K562 (cell line): ENCODE measurements around the gene TRAPPC12. TPM values are rescaled to one million over a fixed set of nuclear protein-coding genes. Genes with fewer than 3 reads are reported as not detected.

Source experiments
- ATAC-seq: fragments of 200-7000 bp; cut with Tn5 transposase; 3 replicates; pipeline ENCODE4 v1.9.1; 2020; ENCODE audit warnings: moderate library complexity
- BruUV-seq: library from RNA; stranded (reverse); fragments of 400-500 nt; replicated peaks from 2 replicates; lab custom pipeline; 2021; lab: Mats Ljungman, UMichigan
- CTCF ChIA-PET: fragments of 300-600 bp; formaldehyde crosslinking; extraction: SDS; loops from one replicate; lab custom pipeline; 2021; ENCODE audit warnings: low intra/inter-chr PET ratio; lab: Yijun Ruan, JAX
- POLR2A ChIA-PET: fragments of 300-600, 350-650 bp; sonication (Branson Sonifier 250); formaldehyde crosslinking; extraction: SDS; loops from one replicate; lab custom pipeline; 2021; ENCODE audit warnings: antibody characterized with exemption, inconsistent platforms; lab: Yijun Ruan, JAX
- DNase-seq, 4 experiments: peaks; one replicate each; pipeline versions ENCODE4 v3.0.0 to v3.0.0-alpha.2; 2011 to 2018; ENCODE audit warnings: low spot score in 3 of 4, mixed read lengths in 3 of 4; ENCODE audit errors: extremely low read depth in 1 of 4
- FAIRE-seq: peaks from 2 replicates; lab custom pipeline; 2011; peaks lifted over from hg19 to GRCh38; lab: Jason Lieb, UNC
- H2AFZ ChIP-seq: 2 replicates; pipeline ENCODE4 v1.6.0; 2011; ENCODE audit warnings: low read depth, low read length, control low read depth, inconsistent platforms
- H3K27ac ChIP-seq: fragments of 200-600 bp; 3 replicates; pipeline ENCODE4 v1.8.0; 2011; ENCODE audit warnings: low read depth, mild to moderate bottlenecking, control low read depth, inconsistent platforms, low read length, moderate library complexity, mixed read lengths; ENCODE audit errors: extremely low read depth
- H3K27me3 ChIP-seq, 2 experiments: fragments of 300-600 bp in 1 of 2; 2 replicates in 1 of 2; 3 replicates in 1 of 2; pipeline versions ENCODE4 v1.6.0 to v1.8.0; 2011; ENCODE audit warnings: inconsistent platforms in 2 of 2, low read length in 2 of 2, mild to moderate bottlenecking in 1 of 2, mixed read lengths in 1 of 2, moderate library complexity in 1 of 2; ENCODE audit not compliant: control insufficient read depth in 2 of 2, insufficient read depth in 2 of 2
- H3K36me3 ChIP-seq: fragments of 300-600 bp; 3 replicates; pipeline ENCODE4 v1.8.0; 2011; ENCODE audit warnings: mild to moderate bottlenecking, low read length, inconsistent platforms; ENCODE audit not compliant: control insufficient read depth, insufficient read depth
- H3K4me1 ChIP-seq, 2 experiments: fragments of 200-600 bp in 1 of 2; replicated peaks in 1 of 2; 2 replicates in 1 of 2; 3 replicates in 1 of 2; pipeline versions ENCODE4 v1.5.1 to v1.8.0; 2011; ENCODE audit warnings: inconsistent platforms in 2 of 2, low read length in 2 of 2, mild to moderate bottlenecking in 1 of 2, mixed read lengths in 1 of 2, moderate library complexity in 1 of 2; ENCODE audit not compliant: control insufficient read depth in 2 of 2, insufficient read depth in 2 of 2
- H3K4me2 ChIP-seq: 2 replicates; pipeline ENCODE4 v1.6.1; 2011; ENCODE audit warnings: low read length, control low read depth, inconsistent platforms, mixed read lengths; ENCODE audit not compliant: insufficient read depth
- H3K4me3 ChIP-seq: fragments of 200-600 bp; sonication (generic), shearing (Covaris generic); 2 replicates; pipeline ENCODE4 v1.5.1; 2016; ENCODE audit warnings: control low read depth, inconsistent platforms
- H3K79me2 ChIP-seq: fragments of 200-600 bp; 3 replicates; pipeline ENCODE4 v1.8.0; 2011; ENCODE audit warnings: low read length, inconsistent platforms; ENCODE audit not compliant: control insufficient read depth, insufficient read depth
- H3K9ac ChIP-seq, 2 experiments: 2 replicates each; pipeline versions ENCODE4 v1.6.0 to v1.6.1; 2011; ENCODE audit warnings: low read depth in 2 of 2, low read length in 2 of 2, control low read depth in 1 of 2, inconsistent platforms in 1 of 2, mild to moderate bottlenecking in 1 of 2, mixed read lengths in 1 of 2; ENCODE audit not compliant: insufficient read depth in 1 of 2
- H3K9me1 ChIP-seq: one replicate; pipeline ENCODE4 v1.6.0; 2011; ENCODE audit warnings: inconsistent platforms, mild to moderate bottlenecking, low read length, moderate library complexity; ENCODE audit not compliant: control insufficient read depth, insufficient read depth
- H3K9me3 ChIP-seq: replicated peaks from 2 replicates; pipeline ENCODE4 v1.5.1; 2011; ENCODE audit warnings: low read depth, low read length, inconsistent platforms; ENCODE audit not compliant: control insufficient read depth, insufficient read depth
- H4K20me1 ChIP-seq: replicated peaks from 2 replicates; pipeline ENCODE4 v1.6.1; 2011; ENCODE audit warnings: low read length, inconsistent platforms, mixed read lengths; ENCODE audit not compliant: control insufficient read depth, insufficient read depth
- ATF7 ChIP-seq: fragments of 450-650 bp; IDR thresholded peaks from 2 replicates; pipeline ENCODE4 v1.7.1; 2014; ENCODE audit warnings: mild to moderate bottlenecking, moderate library complexity
- CCAR2 ChIP-seq: fragments of 200-400 bp; formaldehyde crosslinking; IDR thresholded peaks from 2 replicates; pipeline ENCODE4 v1.6.1; 2017; ENCODE audit warnings: mild to moderate bottlenecking, low read depth, low read length
- DNMT1 ChIP-seq: fragments of 450-650 bp; IDR thresholded peaks from 2 replicates; pipeline ENCODE4 v1.6.1; 2016; ENCODE audit warnings: antibody characterized with exemption, mild to moderate bottlenecking
- FOXA1 ChIP-seq: fragments of 450-650 bp; IDR thresholded peaks from 2 replicates; pipeline ENCODE4 v1.6.1; 2016; ENCODE audit warnings: mild to moderate bottlenecking, borderline replicate concordance
- FOXJ2 ChIP-seq: fragments of 200-800 bp; sonication (Bioruptor generic); IDR thresholded peaks from 2 replicates; pipeline ENCODE4 v1.6.1; 2016; ENCODE audit warnings: missing genetic modification characterization, missing compliant biosample characterization
- MTA2 ChIP-seq: fragments of 450-650 bp; IDR thresholded peaks from 2 replicates; pipeline ENCODE4 v1.6.1; 2016; ENCODE audit warnings: low read depth
- RFX1 ChIP-seq: fragments of 450-650 bp; IDR thresholded peaks from 2 replicates; pipeline ENCODE4 v1.6.1; 2016; ENCODE audit warnings: mild to moderate bottlenecking, moderate library complexity
- SMARCC2 ChIP-seq: fragments of 450-650 bp; IDR thresholded peaks from 2 replicates; pipeline ENCODE4 v1.6.1; 2017; ENCODE audit warnings: antibody characterized with exemption, moderate library complexity, mild to moderate bottlenecking, low read depth
- SP1 ChIP-seq: sonication (generic); formaldehyde crosslinking; IDR thresholded peaks from 2 replicates; pipeline ENCODE4 v1.8.1; 2022; ENCODE audit warnings: mild to moderate bottlenecking, missing genetic modification reagents
- SRSF3 ChIP-seq: fragments of 200-400 bp; formaldehyde crosslinking; IDR thresholded peaks from 2 replicates; pipeline ENCODE4 v1.6.1; 2016; ENCODE audit warnings: mild to moderate bottlenecking, low read length, moderate library complexity; ENCODE audit not compliant: insufficient read depth
- TAF15 ChIP-seq: fragments of 200-400 bp; formaldehyde crosslinking; IDR thresholded peaks from 2 replicates; pipeline ENCODE4 v1.6.1; 2017; ENCODE audit warnings: mild to moderate bottlenecking, low read depth, low read length, moderate library complexity
- ZEB2 ChIP-seq: fragments of 450-650 bp; IDR thresholded peaks from 2 replicates; pipeline ENCODE4 v1.6.1; 2016
- ZNF143 ChIP-seq: sonication (generic); formaldehyde crosslinking; IDR thresholded peaks from 2 replicates; pipeline ENCODE4 v1.9.0; 2022; ENCODE audit warnings: mild to moderate bottlenecking, missing genetic modification reagents
- ZNF76 ChIP-seq: fragments of 250-450 bp; sonication (Bioruptor Pico); IDR thresholded peaks from 2 replicates; pipeline ENCODE4 v1.4.0; 2020; ENCODE audit warnings: mild to moderate bottlenecking, moderate library complexity, borderline replicate concordance
- WGBS: fragments of 100-300 bp; shearing (Covaris generic); methylation state at CpG from one replicate; pipeline ENCODE4 v1.1.6; 2016; ENCODE audit warnings: low coverage, mixed read lengths; ENCODE audit not compliant: insufficient coverage; ENCODE audit errors: missing lambda C conversion rate; 5-methylcytosine and 5-hydroxymethylcytosine counted together
- in situ Hi-C: fragments of 300-500 bp; cut with MboI; formaldehyde crosslinking; loops from 4 replicates; pipeline ENCODE4 v1.15.0; 2018; ENCODE audit warnings: inconsistent platforms, mixed read lengths
- intact Hi-C: fragments of 100-400 bp; cut with micrococcal nuclease; formaldehyde crosslinking; loops from 2 replicates; pipeline ENCODE4 v1.14.2; 2022
- polyA plus RNA-seq, 8 experiments: library from polyadenylated mRNA; depleted of rRNA in 4 of 8; stranded (reverse) in 5 of 8; unstranded in 3 of 8; fragments of >200 nt; fragmentation: Nextera tagmentation in 2 of 8; fragmentation: Illumina TruSeq in 1 of 8; extraction: Ambion mirVana in 2 of 8; extraction: Trizol in 1 of 8; gene quantifications; 2 replicates each; pipeline versions ENCODE4 v1.2.1 to v1.2.3, GENCODE V29; 2011 to 2014; ENCODE audit warnings: inconsistent platforms in 1 of 8, missing spikeins in 1 of 8
- total RNA-seq, 7 experiments: library from RNA; depleted of rRNA in 6 of 7; stranded (reverse); fragments of >200 nt in 6 of 7; fragmentation: Illumina TruSeq in 2 of 7; extraction: Trizol in 2 of 7; gene quantifications; 2 replicates each; pipeline versions ENCODE4 v1.2.1 to v1.2.3, GENCODE V29; 2011 to 2021; ENCODE audit warnings: low replicate concordance in 1 of 7
- TF ChIP-seq, protein P1 (sequence below): sonication (generic); formaldehyde crosslinking; IDR thresholded peaks from 2 replicates; pipeline ENCODE4 v1.8.0; 2022; ENCODE audit warnings: mild to moderate bottlenecking, missing genetic modification reagents
- TF ChIP-seq, protein P2 (sequence below): fragments of 450-650 bp; formaldehyde crosslinking; IDR thresholded peaks from 2 replicates; pipeline ENCODE4 v1.4.0; 2022; ENCODE audit warnings: mild to moderate bottlenecking, moderate library complexity
- TF ChIP-seq, protein P3 (sequence below): fragments of 200-800 bp; sonication (Bioruptor generic); IDR thresholded peaks from 2 replicates; pipeline ENCODE4 v1.6.1; 2017; ENCODE audit warnings: missing genetic modification characterization, missing compliant biosample characterization
- TF ChIP-seq, protein P4 (sequence below): fragments of 450-650 bp; IDR thresholded peaks from 2 replicates; pipeline ENCODE4 v1.6.1; 2016; ENCODE audit warnings: low read depth, mild to moderate bottlenecking, moderate library complexity

The TRAPPC12 gene
- total and polyA plus RNA-seq, 9 of the 15 experiments (the other 6 are each of a cell fraction or from before 2014, with no cell fraction given) = 8.0 to 75.2 (median 39.1) TPM

DNA sequence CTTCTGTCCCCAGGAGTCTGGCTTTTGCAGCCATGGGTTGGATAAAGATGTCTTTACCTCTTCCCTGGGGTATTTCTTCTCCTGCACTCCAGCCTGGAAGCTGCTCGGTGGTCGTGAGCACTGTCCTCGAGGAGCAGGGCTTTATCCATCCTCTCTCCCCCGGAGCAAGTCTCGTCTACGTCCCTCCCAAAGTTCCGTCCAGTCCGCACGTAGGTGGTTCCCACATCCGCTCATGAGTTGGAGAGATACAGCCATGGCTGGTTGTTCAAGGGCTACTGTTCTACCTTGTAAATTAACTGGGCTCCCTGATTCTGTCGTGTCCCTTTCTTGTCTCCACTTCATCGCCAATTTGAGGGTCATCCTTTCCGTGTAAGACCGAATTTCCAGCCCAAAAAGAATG lies 47.1 kb downstream of the TRAPPC12 start:
- ChIA-PET CTCF (no interaction called here), POLR2A (interaction anchor here (1.1 to 1.3 kb wide), 2 partner anchors 16 to 25 kb away, joined by 3 to 4 read pairs; no protein-coding TSS in a partner anchor)
- WGBS = 94% methylated on average over 14 of the region's 14 CpGs
- ATAC-seq (no peak), DNase-seq (no peak), FAIRE-seq (no peak)
- Histone ChIP-seq H3K27ac (no peak overlapping the region), H3K9me1 (no peaks in the 10 kb centered on the region), H3K9me3 (no peaks in the 10 kb centered on the region), H3K36me3 (peaks cover 90% of the 10 kb centered on the region), H3K4me1 (peaks cover 4 to 6% of the 10 kb centered on the region in 2 experiments; a peak in 3 of 5 replicates), H3K4me3 (no peak overlapping the region), H2AFZ (no peak overlapping the region), H3K79me2 (no peaks in the 10 kb centered on the region), H3K9ac (no peak overlapping the region), H4K20me1 (no peaks in the 10 kb centered on the region; the same call in 1 of the 2 replicates), H3K4me2 (no peak overlapping the region), H3K27me3 (no peaks in the 10 kb centered on the region)
- intact Hi-C loops = no loop called here
- TF ChIP-seq SMARCC2 (no peak), RFX1 (no peak), ZEB2 (no peak), SP1 (CRISPR knock-in tag) (no peak), MTA2 (no peak), SRSF3 (no peak), ZNF76 (no peak), DNMT1 (no peak), ATF7 (no peak), TAF15 (no peak), ZNF143 (CRISPR knock-in tag) (no peak), FOXJ2 (tag) (no peak), FOXA1 (no peak), CCAR2 (no peak)
- TF ChIP-seq, protein P1, sequence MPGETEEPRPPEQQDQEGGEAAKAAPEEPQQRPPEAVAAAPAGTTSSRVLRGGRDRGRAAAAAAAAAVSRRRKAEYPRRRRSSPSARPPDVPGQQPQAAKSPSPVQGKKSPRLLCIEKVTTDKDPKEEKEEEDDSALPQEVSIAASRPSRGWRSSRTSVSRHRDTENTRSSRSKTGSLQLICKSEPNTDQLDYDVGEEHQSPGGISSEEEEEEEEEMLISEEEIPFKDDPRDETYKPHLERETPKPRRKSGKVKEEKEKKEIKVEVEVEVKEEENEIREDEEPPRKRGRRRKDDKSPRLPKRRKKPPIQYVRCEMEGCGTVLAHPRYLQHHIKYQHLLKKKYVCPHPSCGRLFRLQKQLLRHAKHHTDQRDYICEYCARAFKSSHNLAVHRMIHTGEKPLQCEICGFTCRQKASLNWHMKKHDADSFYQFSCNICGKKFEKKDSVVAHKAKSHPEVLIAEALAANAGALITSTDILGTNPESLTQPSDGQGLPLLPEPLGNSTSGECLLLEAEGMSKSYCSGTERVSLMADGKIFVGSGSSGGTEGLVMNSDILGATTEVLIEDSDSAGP (CRISPR knock-in tag) = no peak
- TF ChIP-seq, protein P2, sequence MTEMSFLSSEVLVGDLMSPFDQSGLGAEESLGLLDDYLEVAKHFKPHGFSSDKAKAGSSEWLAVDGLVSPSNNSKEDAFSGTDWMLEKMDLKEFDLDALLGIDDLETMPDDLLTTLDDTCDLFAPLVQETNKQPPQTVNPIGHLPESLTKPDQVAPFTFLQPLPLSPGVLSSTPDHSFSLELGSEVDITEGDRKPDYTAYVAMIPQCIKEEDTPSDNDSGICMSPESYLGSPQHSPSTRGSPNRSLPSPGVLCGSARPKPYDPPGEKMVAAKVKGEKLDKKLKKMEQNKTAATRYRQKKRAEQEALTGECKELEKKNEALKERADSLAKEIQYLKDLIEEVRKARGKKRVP = no peak
- TF ChIP-seq, protein P3, sequence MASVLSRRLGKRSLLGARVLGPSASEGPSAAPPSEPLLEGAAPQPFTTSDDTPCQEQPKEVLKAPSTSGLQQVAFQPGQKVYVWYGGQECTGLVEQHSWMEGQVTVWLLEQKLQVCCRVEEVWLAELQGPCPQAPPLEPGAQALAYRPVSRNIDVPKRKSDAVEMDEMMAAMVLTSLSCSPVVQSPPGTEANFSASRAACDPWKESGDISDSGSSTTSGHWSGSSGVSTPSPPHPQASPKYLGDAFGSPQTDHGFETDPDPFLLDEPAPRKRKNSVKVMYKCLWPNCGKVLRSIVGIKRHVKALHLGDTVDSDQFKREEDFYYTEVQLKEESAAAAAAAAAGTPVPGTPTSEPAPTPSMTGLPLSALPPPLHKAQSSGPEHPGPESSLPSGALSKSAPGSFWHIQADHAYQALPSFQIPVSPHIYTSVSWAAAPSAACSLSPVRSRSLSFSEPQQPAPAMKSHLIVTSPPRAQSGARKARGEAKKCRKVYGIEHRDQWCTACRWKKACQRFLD = no peak
- TF ChIP-seq, protein P4, sequence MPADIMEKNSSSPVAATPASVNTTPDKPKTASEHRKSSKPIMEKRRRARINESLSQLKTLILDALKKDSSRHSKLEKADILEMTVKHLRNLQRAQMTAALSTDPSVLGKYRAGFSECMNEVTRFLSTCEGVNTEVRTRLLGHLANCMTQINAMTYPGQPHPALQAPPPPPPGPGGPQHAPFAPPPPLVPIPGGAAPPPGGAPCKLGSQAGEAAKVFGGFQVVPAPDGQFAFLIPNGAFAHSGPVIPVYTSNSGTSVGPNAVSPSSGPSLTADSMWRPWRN = no peak
- in situ Hi-C loops = loop anchor here (10.0 kb wide), 1 partner anchor 228 kb away; the partner anchor contains the start of gene ALLC
- no TSS peak for BruUV-seq
